Activated B cell treated with CpG ODN at 0.5 μM for 24 hours (primary cell): ENCODE data around the gene UCHL3. TPM values are rescaled to one million over a fixed set of nuclear protein-coding genes. Genes with fewer than 3 reads are reported as not detected.

ENCODE experiments used
- ATAC-seq: fragments of 200-7000 bp; cut with Tn5 transposase; one replicate; pipeline ENCODE4 v1.10.0; 2021; ENCODE audit warnings: low read depth, mild to moderate bottlenecking, moderate library complexity
- CTCF ChIA-PET: fragments of 350-600 bp; sonication (Branson Sonifier 250); formaldehyde crosslinking; loops from one replicate; lab custom pipeline; 2021; ENCODE audit warnings: antibody characterized with exemption; lab: Charles Lee
- POLR2A ChIA-PET: fragments of 350-600 bp; sonication (Branson Sonifier 250); formaldehyde crosslinking; loops from one replicate; lab custom pipeline; 2021; ENCODE audit warnings: antibody characterized with exemption; lab: Charles Lee
- DNase-seq: peaks from one replicate; pipeline ENCODE4 v3.0.0; 2022
- H3K27ac Mint-ChIP-seq: one replicate; pipeline ENCODE4 v1.8.0; 2020; ENCODE audit warnings: mixed read lengths
- H3K27me3 Mint-ChIP-seq: one replicate; pipeline ENCODE4 v1.8.0; 2021; ENCODE audit warnings: mixed read lengths
- H3K36me3 Mint-ChIP-seq: one replicate; pipeline ENCODE4 v1.8.0; 2021; ENCODE audit warnings: low read depth, mixed read lengths
- H3K4me1 Mint-ChIP-seq: one replicate; pipeline ENCODE4 v1.8.0; 2021; ENCODE audit warnings: mixed read lengths
- H3K4me3 Mint-ChIP-seq: one replicate; pipeline ENCODE4 v1.8.0; 2020; ENCODE audit warnings: mild to moderate bottlenecking, mixed read lengths
- H3K9me3 Mint-ChIP-seq: one replicate; pipeline ENCODE4 v1.8.0; 2020; ENCODE audit warnings: mixed read lengths
- intact Hi-C: fragments of 100-400 bp; cut with micrococcal nuclease; formaldehyde crosslinking; loops from one replicate; pipeline ENCODE4 v1.15.1; 2024
- total RNA-seq: library from RNA; stranded (reverse); gene quantifications from 2 replicates; pipeline ENCODE4 v1.2.3, GENCODE V29; 2022
- TF ChIP-seq, protein P1 (sequence below): fragments of 200-600 bp; IDR thresholded peaks from one replicate; pipeline ENCODE4 v1.8.0; 2022; ENCODE audit warnings: antibody characterized with exemption, mild to moderate bottlenecking

The UCHL3 gene
- 21.9 and 22.7 TPM in 2 replicates for total RNA-seq

DNA sequence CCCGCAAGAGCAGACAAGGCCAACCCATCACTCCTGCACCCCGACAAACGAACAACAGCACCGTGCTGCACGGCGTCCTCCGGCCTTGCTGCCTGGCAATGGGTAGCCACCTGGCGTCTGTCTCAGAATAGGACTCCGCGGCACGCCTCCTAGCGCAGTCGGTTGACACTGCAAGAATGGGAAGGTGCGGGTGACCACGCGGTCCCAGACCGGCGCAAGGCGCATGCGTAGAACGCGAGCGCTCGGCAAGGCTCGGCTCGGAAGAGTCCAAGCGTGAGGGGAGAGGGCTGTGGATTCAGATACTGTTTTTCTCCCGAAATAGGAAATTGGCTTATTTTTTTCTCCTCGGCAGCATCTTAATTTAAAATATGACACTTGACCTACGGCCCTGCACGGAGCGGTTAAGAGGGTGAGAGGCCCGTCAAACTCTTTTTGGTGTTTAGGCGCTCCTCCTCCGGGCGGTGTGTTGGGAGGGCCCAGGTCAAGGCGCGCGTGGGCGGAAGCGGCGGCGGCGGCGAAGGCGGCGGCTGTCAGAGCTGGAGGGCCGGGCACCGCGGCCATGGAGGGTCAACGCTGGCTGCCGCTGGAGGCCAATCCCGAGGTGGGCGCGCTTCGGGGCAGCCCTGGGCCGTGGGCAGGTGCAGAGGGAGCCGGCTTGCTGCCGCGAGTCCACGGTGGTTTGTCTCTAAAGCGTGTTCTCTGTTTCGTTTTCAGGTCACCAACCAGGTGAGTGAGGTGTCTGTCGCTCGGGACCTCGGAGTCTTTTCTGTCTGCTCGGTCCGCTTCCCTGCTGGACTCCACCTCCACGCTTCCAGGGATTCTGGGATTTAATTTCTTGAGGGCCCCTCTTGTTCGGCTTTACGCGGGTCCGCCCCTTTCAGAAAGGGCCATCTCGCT, at the start of gene UCHL3:
Gene UCHL3 (plus strand): TSS at position 530 of the 897 bp plus-strand sequence. CDS start 30 bp downstream, at position 560.
- Mint-ChIP-seq H3K27ac (peak within 1 kb of the TSS; percentile 99), H3K4me3 (peak within 1 kb of the TSS; percentile 98), H3K36me3 (peaks cover 23% of the 10 kb centered on the region), H3K4me1 (peaks cover 39% of the 10 kb centered on the region), H3K9me3 (no peaks in the 10 kb centered on the region), H3K27me3 (no peaks in the 10 kb centered on the region)
- DNase-seq: peak; percentile 96
- ChIA-PET CTCF (interaction anchor here (1.8 kb wide), 1 partner anchor 176 kb away, joined by 14 read pairs; no protein-coding TSS in a partner anchor), POLR2A (interaction anchor here (0.5 to 2.0 kb wide), 7 partner anchors 12 to 1442 kb away, joined by 3 to 11 read pairs (median 4); partner anchors contain the start of genes CLN5 and COMMD6)
- intact Hi-C loops: loop anchor here (1.0 to 5.0 kb wide), 8 partner anchors 12 to 1443 kb away; partner anchors contain the start of genes CLN5, COMMD6, KCTD12 and KLF12
- peak; percentile 94 for ATAC-seq
- TF ChIP-seq, protein P1, sequence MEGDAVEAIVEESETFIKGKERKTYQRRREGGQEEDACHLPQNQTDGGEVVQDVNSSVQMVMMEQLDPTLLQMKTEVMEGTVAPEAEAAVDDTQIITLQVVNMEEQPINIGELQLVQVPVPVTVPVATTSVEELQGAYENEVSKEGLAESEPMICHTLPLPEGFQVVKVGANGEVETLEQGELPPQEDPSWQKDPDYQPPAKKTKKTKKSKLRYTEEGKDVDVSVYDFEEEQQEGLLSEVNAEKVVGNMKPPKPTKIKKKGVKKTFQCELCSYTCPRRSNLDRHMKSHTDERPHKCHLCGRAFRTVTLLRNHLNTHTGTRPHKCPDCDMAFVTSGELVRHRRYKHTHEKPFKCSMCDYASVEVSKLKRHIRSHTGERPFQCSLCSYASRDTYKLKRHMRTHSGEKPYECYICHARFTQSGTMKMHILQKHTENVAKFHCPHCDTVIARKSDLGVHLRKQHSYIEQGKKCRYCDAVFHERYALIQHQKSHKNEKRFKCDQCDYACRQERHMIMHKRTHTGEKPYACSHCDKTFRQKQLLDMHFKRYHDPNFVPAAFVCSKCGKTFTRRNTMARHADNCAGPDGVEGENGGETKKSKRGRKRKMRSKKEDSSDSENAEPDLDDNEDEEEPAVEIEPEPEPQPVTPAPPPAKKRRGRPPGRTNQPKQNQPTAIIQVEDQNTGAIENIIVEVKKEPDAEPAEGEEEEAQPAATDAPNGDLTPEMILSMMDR: no peak

DNA sequence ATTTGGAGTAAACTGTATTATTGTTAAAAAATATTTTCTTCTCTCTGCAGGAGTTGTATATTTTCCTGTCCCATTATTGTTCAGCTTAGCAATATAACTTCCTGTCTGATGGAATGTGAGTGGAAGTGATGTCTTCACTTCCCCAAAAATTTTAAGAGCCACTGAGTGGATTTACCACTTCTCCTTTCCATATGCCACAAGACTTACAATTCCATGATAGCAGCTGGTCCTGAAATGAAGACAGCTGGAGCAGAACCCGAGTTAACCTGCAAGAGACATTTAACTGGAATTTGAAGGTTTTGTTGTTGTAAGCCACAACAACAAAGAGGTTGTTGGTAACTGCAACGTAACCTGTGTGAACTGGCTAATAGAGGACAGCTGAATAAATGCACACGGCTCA, 44.3 kb upstream of the UCHL3 start:
- Mint-ChIP-seq H3K27me3 (no peaks in the 10 kb centered on the region), H3K27ac (no peak overlapping the region), H3K4me3 (no peak overlapping the region), H3K4me1 (peaks cover 2% of the 10 kb centered on the region), H3K9me3 (no peaks in the 10 kb centered on the region), H3K36me3 (no peaks in the 10 kb centered on the region)
- ChIA-PET POLR2A (no interaction called here), CTCF (no interaction called here)
- ATAC-seq (no peak), DNase-seq (no peak)
- intact Hi-C loops: no loop called here
- TF ChIP-seq, protein P1: no peak

DNA sequence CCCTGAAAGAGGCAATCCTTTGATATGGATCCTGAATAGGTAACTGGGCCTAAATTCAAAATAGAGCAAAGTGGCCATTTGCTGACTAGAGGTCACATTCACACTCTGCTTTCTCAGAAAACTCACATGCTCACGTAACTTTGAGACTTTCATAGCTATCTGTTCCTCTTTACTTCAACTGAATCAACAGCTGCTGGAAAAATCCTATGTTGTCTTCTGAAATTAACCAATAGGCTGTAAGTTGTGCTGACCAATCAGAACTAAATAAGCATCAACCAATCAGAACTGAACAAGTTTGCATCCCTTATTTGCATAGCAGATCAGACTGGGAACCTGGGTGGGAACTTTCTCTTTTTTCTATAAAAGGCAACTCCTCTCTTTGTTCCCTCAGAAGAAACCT, 43.6 kb upstream of the UCHL3 start:
- DNase-seq (no peak), ATAC-seq (no peak)
- Mint-ChIP-seq H3K4me3 (no peak overlapping the region), H3K27me3 (no peaks in the 10 kb centered on the region), H3K4me1 (peaks cover 2% of the 10 kb centered on the region), H3K36me3 (no peaks in the 10 kb centered on the region), H3K9me3 (no peaks in the 10 kb centered on the region), H3K27ac (no peak overlapping the region)
- TF ChIP-seq, protein P1: no peak
- intact Hi-C loops: no loop called here
- POLR2A ChIA-PET: no interaction called here
- CTCF ChIA-PET: no interaction called here

DNA sequence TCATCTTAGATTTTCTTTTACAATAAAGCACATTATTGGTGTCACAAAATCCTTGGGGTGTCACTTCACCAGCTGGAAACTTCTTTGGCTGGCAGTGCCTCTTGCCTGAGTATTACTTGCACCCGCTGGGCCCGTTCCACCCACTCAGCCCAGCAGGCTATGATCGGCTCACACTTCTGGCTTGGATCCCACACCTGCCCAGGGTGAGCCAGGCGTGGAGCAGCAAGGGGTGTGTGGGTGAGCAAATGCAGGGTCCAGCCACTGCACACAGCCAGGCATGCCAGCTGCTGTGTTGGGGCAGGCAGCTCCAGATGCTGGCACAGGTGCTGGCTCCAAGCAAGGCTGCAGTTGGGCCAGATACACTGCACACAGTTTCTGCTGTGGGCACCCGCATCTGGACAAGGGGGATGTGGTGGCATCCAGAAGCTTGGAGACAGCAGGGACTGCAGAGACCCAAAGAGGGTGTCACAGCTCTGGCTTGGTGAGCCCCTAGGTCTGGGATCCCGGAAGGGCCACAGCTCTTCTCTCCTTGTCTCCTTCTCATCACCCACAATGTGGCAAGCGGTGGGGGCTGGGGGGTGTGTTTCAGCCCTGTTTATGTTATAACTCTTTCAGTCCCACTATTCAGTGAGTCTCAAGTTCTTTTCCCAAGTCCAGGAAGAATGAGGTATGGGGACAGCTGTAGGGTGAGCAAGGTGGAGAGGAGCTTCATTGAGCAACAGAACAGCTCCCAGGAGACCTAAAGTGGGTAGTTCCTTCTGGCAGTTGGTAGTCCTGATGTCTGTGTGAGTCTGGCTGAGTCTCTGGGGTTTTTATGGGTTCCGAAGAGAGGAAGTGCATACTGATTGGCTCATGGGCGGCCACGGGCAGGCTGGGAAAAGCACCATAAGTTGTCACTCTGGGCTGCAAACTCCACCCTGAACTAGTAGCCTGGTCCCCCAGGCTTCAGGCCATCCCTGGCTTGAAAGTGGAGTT, 42.3 kb upstream of the UCHL3 start:
- H3K27ac Mint-ChIP-seq: no peak overlapping the region
- POLR2A ChIA-PET: no interaction called here
- CTCF ChIA-PET: no interaction called here
- no peak for ATAC-seq
- no peaks in the 10 kb centered on the region for H3K9me3 Mint-ChIP-seq
- intact Hi-C loops: no loop called here
- H3K36me3 Mint-ChIP-seq: no peaks in the 10 kb centered on the region
- no peak for DNase-seq
- H3K4me1 Mint-ChIP-seq: peaks cover 7% of the 10 kb centered on the region
- no peaks in the 10 kb centered on the region for H3K27me3 Mint-ChIP-seq
- no peak overlapping the region for H3K4me3 Mint-ChIP-seq
- TF ChIP-seq, protein P1: no peak
